HG03571 (cell line): ENCODE measurements around the gene GAK.
"Not testable (repeated sequence)": the region's sequence is repeated elsewhere in the genome, so short reads cannot be mapped to it uniquely, and the experiment has no call there.

Source experiments
- ATAC-seq: cut with Tn5 transposase; IDR thresholded peaks from one replicate; pipeline ENCODE4 v1.9.1; 2021; ENCODE audit not compliant: unreplicated experiment

GAK gene

DNA sequence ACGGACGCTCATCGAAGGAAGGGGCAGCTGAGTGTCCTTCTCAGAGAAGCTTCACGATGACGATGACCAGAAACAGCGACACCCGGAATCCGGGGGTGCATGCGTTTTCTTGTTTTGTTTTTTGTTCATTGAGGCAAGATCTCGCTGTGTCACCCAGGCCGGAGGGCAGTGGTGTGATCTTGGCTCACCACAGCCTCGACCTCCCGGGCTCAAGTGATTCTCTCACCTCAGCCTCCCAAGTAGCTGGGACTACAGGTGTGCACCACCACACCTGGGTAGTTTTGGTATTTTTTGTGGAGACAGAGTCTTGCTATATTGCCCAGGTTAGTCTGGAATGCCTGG lies 21.4 kb upstream of the GAK start:
- no peak for ATAC-seq

DNA sequence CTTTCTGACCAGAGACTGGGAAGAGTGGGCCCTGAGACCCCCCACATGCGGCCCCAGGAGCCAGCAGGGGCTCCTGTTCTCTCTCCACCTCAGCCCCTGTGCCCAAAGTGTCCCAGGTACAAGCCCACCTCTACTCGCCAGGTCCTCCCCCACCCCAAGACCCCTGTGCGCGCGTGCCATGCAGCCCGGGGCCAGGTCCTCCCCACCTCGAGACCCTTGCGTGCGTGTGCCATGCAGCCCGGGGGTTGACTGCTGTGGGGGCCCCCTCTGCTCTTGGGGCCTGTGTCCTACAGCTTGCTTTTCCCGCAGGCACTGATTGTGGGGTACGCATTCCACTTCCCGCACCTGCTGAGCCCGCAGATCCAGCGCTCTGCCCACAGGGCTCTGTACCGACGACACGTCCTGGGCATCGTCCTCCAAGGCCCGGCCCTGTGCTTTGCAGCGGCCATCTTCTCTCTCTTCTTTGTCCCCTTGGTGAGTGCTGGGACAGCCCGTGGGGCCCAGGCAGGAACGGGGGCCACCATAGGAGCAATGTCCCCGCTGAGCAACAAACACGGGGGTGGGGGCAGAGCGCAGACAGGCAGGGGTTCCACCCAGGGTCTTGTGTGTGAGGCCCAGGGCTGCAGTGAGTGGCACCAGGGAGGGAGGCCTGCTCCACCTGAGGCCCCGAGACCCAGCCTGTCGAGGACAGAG lies 20.9 kb upstream of the GAK start:
- no peak for ATAC-seq

DNA sequence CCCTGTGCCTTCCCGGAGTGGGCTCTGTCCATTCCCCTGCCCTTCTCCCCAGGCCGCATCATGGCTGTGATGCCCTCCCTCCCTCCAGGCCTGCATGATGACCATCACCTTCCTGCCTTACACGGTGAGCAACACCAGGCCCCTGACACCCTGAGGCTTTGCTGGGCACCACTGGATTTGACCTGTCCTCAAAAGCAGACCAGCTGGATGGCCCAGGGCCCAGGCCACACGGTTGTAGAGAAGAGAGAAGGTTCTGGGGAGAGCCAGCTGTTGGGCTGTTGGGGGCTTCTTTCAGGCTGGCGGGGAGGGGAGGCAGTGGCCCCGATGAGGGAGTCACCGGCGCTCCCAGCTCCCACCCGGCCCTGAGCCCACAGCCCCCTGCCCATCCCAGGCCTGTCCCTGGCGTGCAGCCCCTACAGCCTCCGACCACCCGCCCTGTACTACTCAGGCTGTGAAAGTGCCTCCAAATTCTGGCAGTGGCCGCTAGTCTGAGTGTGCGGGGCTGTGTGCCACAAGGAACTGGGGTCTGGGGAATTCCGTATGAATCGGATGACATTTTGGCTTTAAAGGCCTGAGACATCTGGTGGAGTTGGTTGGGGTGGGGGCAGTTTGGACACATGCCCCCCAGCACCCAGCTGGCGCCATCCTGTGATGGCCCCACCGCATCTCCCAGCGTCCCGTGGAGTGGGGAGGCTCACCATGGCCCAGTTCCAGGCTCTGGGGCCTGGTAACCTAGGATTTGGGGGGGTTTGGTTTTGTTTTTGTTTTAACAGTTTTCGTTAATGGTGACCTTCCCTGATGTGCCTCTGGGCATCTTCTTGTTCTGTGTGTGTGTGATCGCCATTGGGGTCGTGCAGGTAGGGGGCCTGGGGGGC lies 19.7 kb upstream of the GAK start:
- ATAC-seq = no peak

DNA sequence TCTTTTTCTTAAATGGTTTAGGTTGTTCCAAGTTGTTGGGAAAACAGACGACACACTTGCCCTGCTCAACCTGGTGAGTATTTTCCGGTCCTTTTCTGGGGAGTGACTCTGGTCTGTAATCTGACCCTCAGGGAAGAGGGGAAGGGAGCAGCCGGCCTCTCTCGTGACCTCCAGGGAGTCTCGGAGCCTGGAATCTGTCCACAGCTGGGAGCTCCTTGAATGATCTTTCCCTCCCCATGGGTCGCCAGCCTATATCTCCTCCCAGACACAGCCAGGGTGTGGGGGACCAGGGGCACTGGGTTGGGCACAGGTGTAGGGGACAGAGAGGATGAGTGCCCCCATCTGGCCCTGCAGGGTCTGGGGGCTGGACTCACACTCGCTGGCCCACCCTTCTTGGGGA lies 19.1 kb upstream of the GAK start:
- ATAC-seq = no peak

DNA sequence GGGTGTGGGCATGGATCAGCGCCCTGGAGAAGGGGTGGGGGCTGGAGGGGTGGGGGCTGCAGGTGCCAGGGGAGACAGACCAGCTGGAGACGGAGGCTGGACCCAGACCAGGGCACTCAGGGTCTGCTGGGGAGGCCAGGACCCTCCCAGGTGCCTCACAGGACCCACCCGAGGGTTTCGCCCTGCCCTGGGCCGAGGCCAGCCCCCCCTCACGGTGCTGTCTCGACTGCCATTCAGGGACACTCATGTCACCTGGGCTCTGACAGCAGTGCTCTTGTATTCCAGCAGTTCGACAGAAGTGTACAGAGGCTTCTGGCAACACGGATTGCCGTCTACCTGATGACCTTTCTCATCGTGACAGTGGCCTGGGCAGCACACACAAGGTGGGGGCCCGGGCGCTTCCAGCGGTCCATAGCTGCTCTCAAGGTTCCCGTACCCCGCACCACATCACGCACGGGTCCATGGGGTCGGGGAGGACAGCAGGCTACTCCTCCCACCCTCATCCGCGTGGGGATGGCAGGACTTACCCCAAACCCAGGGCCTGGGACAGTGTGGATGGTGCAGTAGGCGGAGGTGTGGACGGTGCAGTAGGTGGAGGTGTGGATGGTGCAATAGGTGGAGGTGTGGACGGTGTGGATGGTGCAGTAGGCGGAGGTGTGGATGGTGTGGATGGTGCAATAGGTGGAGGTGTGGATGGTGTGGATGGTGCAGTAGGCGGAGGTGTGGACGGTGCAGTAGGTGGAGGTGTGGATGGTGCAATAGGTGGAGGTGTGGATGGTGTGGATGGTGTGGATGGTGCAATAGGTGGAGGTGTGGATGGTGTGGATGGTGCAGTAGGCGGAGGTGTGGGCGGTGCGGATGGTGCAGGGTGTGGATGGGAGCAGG lies 18.3 kb upstream of the GAK start:
- no peak for ATAC-seq

DNA sequence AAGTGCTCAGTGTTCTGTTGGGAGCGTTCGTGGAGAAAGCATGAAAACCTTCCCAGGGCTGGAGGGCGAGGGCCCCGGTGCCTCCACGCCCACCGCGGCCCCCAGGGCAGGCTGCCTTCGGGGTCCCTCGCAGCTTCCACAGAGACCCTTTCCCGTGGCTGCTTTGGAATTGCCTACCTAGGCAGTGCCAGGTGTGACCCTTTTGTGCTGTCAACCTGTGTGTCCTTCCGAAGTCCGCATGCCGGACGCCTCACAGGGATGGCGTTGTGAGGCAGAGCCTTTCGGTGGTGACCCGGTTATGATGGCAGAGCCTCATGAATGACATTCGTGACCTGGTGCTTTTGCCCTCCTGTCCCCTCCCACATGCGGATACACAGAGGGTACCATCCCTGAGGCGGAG lies 17.5 kb upstream of the GAK start:
- no peak for ATAC-seq

DNA sequence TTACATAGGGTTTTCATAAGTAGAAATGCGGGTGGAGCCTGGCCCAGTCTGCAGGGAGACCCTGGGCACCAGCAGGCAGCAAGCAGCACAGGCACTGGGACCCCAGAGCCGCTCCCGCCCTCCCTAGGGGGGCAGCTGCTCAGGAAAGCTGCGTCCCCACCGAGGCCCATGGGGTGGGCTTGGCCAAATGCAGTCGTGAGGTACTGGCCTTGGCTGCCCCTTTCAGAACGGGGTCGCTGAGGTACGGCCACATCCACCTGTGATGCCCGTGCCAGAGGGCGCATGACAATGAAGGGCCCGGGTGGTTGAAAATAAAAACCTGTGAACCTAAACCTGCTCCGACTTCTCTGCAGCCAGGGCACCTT lies 16.8 kb upstream of the GAK start:
- no peak for ATAC-seq

DNA sequence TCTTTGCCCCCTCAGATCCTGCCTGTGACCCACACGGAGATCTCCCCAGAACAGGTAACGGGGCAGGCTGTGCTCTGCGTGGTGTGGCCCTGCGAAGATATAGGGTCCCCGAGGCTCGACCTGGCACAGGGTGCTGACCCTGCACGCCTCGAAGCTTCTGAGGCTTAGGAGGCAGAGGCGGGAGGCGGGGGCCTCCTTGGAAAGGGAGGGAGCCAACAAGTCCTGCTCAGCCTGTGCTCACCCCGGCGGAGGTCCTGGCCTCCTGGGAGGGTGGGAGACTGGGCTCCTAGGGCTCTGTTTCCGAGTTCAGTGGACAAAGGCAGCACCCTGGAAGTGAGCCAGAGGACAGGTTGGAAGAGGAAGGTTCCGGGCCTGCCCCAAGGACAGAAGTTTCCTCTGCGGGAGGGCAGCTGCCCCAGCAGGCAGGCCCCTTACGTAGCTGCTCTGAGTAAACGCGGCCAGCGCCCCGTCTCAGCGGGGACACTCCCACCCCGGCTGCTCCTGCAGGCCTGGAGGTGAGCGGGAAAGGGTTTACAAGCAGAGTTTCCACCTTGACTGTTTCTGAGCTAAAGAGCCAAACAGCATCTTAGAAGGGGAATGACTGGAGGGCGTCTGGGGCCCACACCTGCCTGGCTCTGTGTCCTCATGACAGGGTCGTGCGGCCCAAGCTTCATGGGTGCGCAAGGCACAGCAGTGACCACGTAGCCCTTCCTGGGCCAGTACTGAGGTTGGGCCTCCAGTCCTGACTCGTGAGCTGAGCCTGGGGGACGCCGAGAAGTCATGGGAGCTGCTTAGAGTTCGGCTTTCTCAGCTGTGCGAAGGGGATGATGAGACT lies 16.2 kb upstream of the GAK start:
- no peak for ATAC-seq

DNA sequence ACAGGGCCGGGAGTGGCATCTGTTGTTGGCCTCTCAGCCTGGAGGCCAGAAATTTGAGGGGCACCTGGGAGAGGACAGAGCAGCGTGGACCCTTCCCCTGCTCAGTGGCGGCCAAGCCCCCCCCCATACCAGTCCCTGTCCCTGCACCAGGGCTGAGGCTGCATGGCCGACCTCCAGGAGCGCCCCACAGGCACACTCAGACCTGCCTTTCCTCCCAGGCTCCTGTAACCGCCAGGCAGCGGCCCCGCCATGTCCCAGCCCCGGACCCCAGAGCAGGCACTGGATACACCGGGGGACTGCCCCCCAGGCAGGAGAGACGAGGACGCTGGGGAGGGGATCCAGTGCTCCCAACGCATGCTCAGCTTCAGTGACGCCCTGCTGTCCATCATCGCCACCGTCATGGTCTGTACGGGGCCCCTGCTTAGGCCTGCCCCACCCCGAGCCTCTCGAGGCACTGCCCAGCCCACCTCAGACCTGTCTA lies 15.4 kb upstream of the GAK start:
- no peak for ATAC-seq

DNA sequence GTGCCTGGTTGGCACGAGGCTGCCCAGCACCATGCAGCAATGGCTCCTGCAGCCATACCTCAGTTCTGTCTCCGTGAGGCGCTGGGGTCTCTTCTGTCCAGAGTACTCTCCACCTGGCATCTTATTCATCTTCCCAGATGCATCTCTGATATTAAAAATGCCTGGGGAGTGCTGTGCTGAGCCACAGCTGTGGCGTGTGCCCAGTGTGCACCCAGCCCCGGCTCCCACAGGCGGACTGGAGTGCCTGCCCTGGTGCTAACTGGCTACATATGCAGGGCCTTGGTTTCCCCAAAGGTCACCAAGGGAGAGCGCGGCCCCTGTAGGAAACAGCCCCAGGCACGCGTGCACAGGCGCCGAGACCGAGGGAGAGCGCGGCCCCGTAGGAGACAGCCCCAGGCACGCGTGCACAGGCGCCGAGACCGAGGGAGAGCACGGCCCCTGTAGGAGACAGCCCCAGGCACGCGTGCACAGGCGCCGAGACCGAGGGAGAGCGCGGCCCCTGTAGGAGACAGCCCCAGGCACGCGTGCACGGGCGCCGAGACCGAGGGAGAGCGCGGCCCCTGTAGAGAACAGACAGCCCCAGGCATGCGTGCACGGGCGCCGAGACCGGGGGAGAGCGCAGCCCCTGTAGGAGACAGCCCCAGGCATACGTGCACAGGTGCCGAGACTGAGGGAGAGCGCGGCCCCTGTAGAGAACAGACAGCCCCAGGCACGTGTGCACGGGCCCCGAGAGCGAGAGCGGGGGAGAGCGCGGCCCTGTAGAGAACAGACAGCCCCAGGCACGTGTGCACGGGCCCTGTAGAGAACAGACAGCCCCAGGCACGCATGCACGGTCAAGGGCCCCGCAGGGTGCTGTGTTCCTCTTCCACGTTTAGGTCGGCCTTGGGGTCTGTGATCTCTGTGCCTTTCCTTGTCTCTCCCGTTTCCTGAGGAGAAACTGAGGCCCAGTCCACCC lies 14.7 kb upstream of the GAK start:
- ATAC-seq = no peak

DNA sequence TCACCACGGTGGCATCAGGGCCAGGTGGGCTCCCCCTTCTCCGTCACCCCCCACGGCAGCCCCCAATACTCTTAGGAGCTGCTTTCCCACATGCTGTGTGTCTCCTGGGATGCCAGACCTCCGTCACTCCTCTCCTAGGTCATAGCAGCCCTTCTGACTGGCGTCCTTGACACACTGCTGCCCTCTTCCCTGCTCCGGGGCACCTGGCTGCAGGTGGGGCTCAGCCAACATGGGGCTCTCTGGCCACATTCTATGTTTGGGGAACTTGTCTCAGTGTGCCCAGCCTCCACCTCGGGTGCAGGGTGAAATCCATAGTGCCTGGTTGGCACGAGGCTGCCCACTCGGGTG lies 14.0 kb upstream of the GAK start:
- no peak for ATAC-seq

DNA sequence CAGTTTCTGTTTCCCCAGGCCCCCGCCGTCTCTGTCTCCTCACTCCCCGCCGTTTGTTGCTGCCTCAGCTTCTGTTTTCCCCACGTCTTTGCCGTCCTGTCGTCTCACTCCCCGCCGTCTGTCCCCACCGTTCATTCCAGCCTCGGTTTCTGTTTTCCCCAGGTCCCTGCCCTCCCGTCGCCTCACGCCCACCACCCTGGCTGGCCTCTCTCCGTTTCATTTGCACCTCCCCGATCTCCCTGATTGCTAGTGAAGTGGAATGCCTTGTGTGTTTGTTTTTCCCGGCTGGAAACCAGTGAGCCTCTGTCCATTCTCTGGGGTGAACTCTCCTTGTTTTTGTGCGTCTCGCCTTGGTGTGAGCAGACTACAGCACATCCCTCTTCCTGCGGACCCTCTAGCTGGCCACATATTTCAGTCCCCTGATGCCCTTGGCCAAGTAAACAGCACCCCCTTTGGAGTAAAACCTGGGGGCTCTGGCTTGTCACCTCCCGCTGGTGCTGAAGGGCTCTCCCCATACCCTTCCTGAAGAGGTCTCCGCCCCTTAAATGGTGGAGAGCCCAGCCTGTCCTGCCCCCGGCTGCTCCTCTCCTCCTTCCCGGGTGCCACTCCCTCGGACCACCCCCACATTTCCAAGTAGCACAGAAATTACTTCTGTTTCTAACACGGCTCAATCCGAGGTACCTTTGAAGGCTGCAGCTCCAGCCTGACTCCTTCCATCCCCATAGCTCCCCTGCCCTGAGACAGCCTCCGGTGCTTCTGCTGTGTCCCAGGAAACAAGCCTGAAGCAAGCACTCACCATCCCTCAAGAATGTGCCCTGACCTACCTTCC lies 13.4 kb upstream of the GAK start:
- no peak for ATAC-seq

DNA sequence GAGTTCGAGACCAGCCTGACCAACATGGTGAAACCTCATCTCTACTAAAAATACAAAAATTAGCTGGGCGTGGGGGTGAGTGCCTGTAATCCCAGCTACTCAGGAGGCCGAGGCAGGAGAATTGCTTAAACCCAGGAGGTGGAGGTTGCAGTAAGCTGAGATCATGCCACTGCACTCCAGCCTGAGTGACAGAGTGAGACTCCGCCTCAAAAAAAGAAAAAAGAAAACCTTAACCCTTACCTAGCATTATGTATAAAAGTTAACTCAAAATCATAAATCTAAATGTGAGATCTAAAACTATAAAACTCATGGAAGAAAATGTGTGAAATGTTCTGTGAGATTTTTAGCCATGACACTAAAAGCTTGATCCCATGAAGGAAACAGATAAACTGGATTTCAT lies 7.4 kb upstream of the GAK start:
- not testable (repeated sequence) for ATAC-seq

DNA sequence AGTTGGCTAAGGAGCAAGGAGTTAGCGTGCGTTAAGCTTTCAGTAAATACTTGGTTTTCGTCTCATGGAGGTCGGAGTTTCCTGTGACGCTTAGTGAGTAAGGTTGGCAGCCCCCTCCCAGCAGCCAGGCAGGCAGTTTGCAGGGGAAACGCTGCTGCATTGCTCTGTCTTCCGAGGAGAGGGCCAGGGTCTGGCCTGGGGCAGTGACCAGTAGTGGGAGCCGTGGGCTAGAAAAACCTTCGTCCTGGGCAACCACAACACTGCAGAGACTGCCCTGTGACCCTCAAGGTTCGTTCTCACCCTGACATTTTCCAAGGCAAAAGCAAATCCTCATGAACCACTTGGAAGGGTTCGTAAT lies 576 bp upstream of the GAK start:
- ATAC-seq = no peak

DNA sequence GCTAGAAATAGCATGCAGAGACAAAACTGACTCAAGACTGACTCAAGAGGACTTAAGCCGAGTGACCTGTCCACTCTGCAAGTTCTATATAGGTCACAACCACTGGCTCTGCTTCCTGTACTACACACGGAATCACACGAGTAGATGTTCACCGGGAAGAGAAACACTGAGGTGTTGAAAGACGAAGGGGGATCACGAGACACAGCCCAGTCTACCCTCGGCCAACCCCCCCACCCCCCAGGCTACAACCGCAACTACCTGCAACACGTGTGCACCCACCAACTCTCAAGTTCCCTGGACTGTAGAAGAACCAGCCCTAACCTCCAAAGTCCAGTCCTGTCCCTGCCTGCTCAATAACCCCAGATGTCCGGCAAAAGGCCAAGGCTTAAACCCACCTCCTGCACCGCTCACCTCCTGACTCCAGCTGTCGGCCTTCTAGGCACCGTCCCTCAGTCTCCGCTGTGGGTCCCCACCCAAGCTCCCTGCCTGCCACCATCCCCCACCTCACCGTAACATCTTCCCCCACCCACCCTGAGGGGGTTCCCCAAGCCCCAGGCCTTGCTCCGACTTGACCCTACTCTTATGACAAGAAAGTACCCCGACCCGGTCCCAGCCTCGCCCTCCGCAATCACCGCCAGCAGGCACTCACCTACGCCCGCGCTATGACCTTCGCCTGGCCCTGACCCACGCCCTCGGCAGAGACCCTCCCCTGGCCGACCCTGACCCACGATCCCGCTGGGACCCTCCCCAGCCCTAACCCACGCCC lies 739 bp downstream of the GAK start:
- ATAC-seq = no peak

DNA sequence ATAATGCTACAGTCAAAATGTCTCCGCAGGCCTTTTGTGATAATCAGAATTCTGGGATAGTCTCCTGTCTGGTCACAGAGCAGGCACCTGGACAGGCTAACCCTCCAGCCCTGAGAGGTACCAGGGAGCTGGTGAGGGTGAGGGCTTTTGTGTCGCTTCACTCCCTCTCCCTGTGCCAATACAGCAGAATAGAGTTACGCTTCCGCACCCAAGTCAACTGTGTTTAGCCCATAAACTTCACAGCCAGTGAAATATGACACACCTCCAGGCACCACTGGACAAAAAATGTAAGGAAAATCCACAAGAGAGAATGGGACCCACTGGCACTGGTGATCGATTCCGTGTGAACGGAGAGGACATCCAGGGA lies 1.3 kb downstream of the GAK start:
- no peak for ATAC-seq

DNA sequence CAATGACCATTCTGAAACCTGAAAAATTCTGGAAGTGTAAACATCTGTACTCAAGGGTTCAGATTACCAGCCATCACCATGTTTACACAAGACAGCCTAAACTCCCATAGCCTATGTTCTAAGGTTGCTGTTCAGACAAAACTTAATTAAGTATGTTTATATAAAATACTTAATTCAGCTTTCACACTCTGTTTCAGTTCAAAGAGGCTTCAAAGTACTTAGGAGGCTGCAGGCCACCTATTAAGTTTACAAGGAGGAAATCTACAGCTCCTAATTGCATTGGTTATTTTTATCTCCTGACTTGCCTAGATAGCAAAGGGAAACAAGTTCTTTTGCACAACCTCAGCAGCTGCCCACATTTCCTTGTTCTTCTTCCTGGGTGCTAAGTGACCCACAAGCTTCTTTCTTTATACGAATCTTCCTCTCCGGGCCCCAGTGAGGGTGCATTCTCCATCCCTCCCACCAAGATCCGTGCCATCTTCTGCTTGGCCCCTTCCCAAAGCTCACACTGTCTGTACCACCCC lies 2.0 kb downstream of the GAK start:
- ATAC-seq = no peak
